OCI-LY1 (cell line): ENCODE results near the gene MEGF6.
"Not testable (repeated sequence)": the region's sequence is repeated elsewhere in the genome, so short reads cannot be mapped to it uniquely, and the experiment has no call there.

ENCODE experiments used
- H2AFZ ChIP-seq: fragments of 200-600 bp; sonication (generic), shearing (Covaris generic); 2 replicates; pipeline ENCODE4 v1.6.0; 2014; ENCODE audit warnings: antibody characterized with exemption, mild to moderate bottlenecking, low read length
- H3F3A ChIP-seq: fragments of 200-600 bp; sonication (generic), shearing (Covaris generic); 2 replicates; pipeline ENCODE4 v1.6.0; 2014; ENCODE audit warnings: mild to moderate bottlenecking, antibody characterized with exemption, low read length, moderate library complexity; ENCODE audit not compliant: insufficient read depth
- H3K27ac ChIP-seq: fragments of 200-600 bp; sonication (generic); 2 replicates; pipeline ENCODE4 v1.5.1; 2014; ENCODE audit warnings: low read length, mixed run types, mild to moderate bottlenecking, low read depth; ENCODE audit not compliant: poor library complexity, severe bottlenecking
- H3K27me3 ChIP-seq: fragments of 200-600 bp; sonication (generic); 2 replicates; pipeline ENCODE4 v1.6.0; 2014; ENCODE audit warnings: antibody characterized with exemption, mild to moderate bottlenecking, low read length, moderate library complexity; ENCODE audit not compliant: insufficient read depth
- H3K36me3 ChIP-seq: fragments of 200-600 bp; sonication (generic); 2 replicates; pipeline ENCODE4 v1.6.1; 2014; ENCODE audit warnings: mild to moderate bottlenecking, antibody characterized with exemption, low read length, moderate library complexity, mixed read lengths; ENCODE audit not compliant: insufficient read depth
- H3K4me1 ChIP-seq: fragments of 200-600 bp; sonication (generic); 2 replicates; pipeline ENCODE4 v1.5.1; 2014; ENCODE audit warnings: mild to moderate bottlenecking, low read length, moderate library complexity; ENCODE audit not compliant: insufficient read depth, severe bottlenecking
- H3K4me2 ChIP-seq: fragments of 200-600 bp; sonication (generic), shearing (Covaris generic); 2 replicates; pipeline ENCODE4 v1.6.1; 2014; ENCODE audit warnings: low read length
- H3K4me3 ChIP-seq: fragments of 200-600 bp; sonication (generic); 2 replicates; pipeline ENCODE4 v1.5.1; 2014; ENCODE audit warnings: low read length, low read depth, mild to moderate bottlenecking, mixed read lengths; ENCODE audit not compliant: poor library complexity, severe bottlenecking
- H3K79me2 ChIP-seq: fragments of 200-600 bp; shearing (Covaris generic); 2 replicates; pipeline ENCODE4 v1.6.1; 2016; ENCODE audit warnings: mixed run types, low read length, mixed read lengths; ENCODE audit not compliant: insufficient read depth
- H3K9ac ChIP-seq: fragments of 200-600 bp; sonication (generic), shearing (Covaris generic); 2 replicates; pipeline ENCODE4 v1.6.1; 2014; ENCODE audit warnings: mild to moderate bottlenecking, low read length, mixed read lengths
- H3K9me2 ChIP-seq: fragments of 200-600 bp; sonication (generic), shearing (Covaris generic); 2 replicates; pipeline ENCODE4 v1.6.1; 2014; ENCODE audit warnings: low read depth, mild to moderate bottlenecking, low read length, mixed read lengths
- H3K9me3 ChIP-seq: fragments of 200-600 bp; shearing (Covaris generic); 2 replicates; pipeline ENCODE4 v1.6.1; 2014; ENCODE audit warnings: low read length, mixed read lengths
- H4K20me1 ChIP-seq: fragments of 200-600 bp; sonication (generic), shearing (Covaris generic); 2 replicates; pipeline ENCODE4 v1.6.0; 2016; ENCODE audit warnings: mild to moderate bottlenecking, low read length; ENCODE audit not compliant: insufficient read depth
- CTCF ChIP-seq: fragments of 200-600 bp; sonication (generic), shearing (Covaris generic); IDR thresholded peaks from 2 replicates; pipeline ENCODE4 v1.5.1; 2017; ENCODE audit warnings: mild to moderate bottlenecking, antibody characterized with exemption, low read length, moderate library complexity, mixed read lengths
- EZH2 ChIP-seq: fragments of 200-600 bp; sonication (generic), shearing (Covaris generic); IDR thresholded peaks from 2 replicates; pipeline ENCODE4 v1.8.0; 2017; ENCODE audit warnings: borderline replicate concordance, mixed run types, mild to moderate bottlenecking, antibody characterized with exemption, low read length, moderate library complexity, mixed read lengths

MEGF6 gene

GRCh38 chr1:3573500-3573899 lies 37.8 kb downstream of the MEGF6 start:
- no peak overlapping the region for H3K4me2 ChIP-seq
- H3K79me2 ChIP-seq: no peaks in the 10 kb centered on the region
- H3K27ac ChIP-seq: no peak overlapping the region
- no peaks in the 10 kb centered on the region for H3K36me3 ChIP-seq
- TF ChIP-seq EZH2 (no peak), CTCF (no peak)
- H4K20me1 ChIP-seq: no peaks in the 10 kb centered on the region
- H3K9me3 ChIP-seq: no peaks in the 10 kb centered on the region
- no peaks in the 10 kb centered on the region for H3K4me1 ChIP-seq
- H3F3A ChIP-seq: no peaks in the 10 kb centered on the region
- H3K27me3 ChIP-seq: peaks cover 3% of the 10 kb centered on the region; the same call in 1 of the 2 replicates
- no peak overlapping the region for H3K9ac ChIP-seq
- no peak overlapping the region for H3K4me3 ChIP-seq
- no peak overlapping the region for H2AFZ ChIP-seq
- H3K9me2 ChIP-seq: no peaks in the 10 kb centered on the region

GRCh38 chr1:3572638-3573037 lies 38.7 kb downstream of the MEGF6 start:
- not testable (repeated sequence) for H3K4me3 ChIP-seq, H3K36me3 ChIP-seq, H2AFZ ChIP-seq, H3K9me3 ChIP-seq, H3F3A ChIP-seq, H3K4me1 ChIP-seq, H3K27ac ChIP-seq, H3K27me3 ChIP-seq, H4K20me1 ChIP-seq, H3K4me2 ChIP-seq, H3K9ac ChIP-seq, H3K9me2 ChIP-seq, H3K79me2 ChIP-seq

GRCh38 chr1:3571263-3571662 lies 40.0 kb downstream of the MEGF6 start:
- Histone ChIP-seq H3K9me2 (no peaks in the 10 kb centered on the region), H3K36me3 (no peaks in the 10 kb centered on the region), H3K9ac (no peak overlapping the region), H3K4me2 (no peak overlapping the region), H3K4me3 (no peak overlapping the region), H2AFZ (no peak overlapping the region), H3F3A (no peaks in the 10 kb centered on the region), H3K79me2 (no peaks in the 10 kb centered on the region), H3K27me3 (peaks cover 3% of the 10 kb centered on the region; the same call in 1 of the 2 replicates), H3K9me3 (no peaks in the 10 kb centered on the region), H3K4me1 (no peaks in the 10 kb centered on the region), H4K20me1 (no peaks in the 10 kb centered on the region), H3K27ac (no peak overlapping the region)
- TF ChIP-seq EZH2 (no peak), CTCF (no peak)
